D721Med (cell line): ENCODE data around the gene PRL.

Experiments used
- DNase-seq: peaks from one replicate; pipeline ENCODE4 v3.0.0; 2011; ENCODE audit warnings: low spot score; ENCODE audit not compliant: insufficient read length
- FAIRE-seq: peaks from 2 replicates; lab custom pipeline; 2011; peaks lifted over from hg19 to GRCh38; lab: Jason Lieb, UNC
- CTCF ChIP-seq: IDR thresholded peaks from 2 replicates; pipeline ENCODE4 v1.5.1; 2012; ENCODE audit warnings: mild to moderate bottlenecking, control low read depth; ENCODE audit not compliant: insufficient read depth; ENCODE audit errors: missing control alignments

PRL gene

GRCh38 chr6:22328474-22328873, 31.6 kb upstream of the PRL start:
- no peak for DNase-seq
- FAIRE-seq: no peak
- no peak for TF ChIP-seq CTCF

GRCh38 chr6:22327881-22328280, 31.0 kb upstream of the PRL start:
- no peak for DNase-seq
- FAIRE-seq: no peak
- no peak for TF ChIP-seq CTCF

GRCh38 chr6:22326500-22326899, 29.7 kb upstream of the PRL start:
- no peak for DNase-seq
- TF ChIP-seq CTCF: no peak
- no peak for FAIRE-seq

GRCh38 chr6:22325481-22325880, 28.6 kb upstream of the PRL start:
- no peak for TF ChIP-seq CTCF
- DNase-seq: no peak
- FAIRE-seq: no peak

GRCh38 chr6:22323848-22324247, 27.0 kb upstream of the PRL start:
- TF ChIP-seq CTCF: no peak
- DNase-seq (no peak), FAIRE-seq (no peak)

- FAIRE-seq (no peak), DNase-seq (no peak)
- TF ChIP-seq CTCF: no peak
Measured at GRCh38 chr6:22322103-22323030, 25.5 kb upstream of the PRL start.

GRCh38 chr6:22320750-22321149, 23.9 kb upstream of the PRL start:
- no peak for TF ChIP-seq CTCF
- DNase-seq (no peak), FAIRE-seq (no peak)
